ENCODE data around the gene PIGM. TPM values are rescaled to one million over a fixed set of nuclear protein-coding genes. Genes with fewer than 3 reads are reported as not detected.

Gene PIGM
- total RNA-seq, 1 donor from 2014 or later = 2.5 TPM

DNA sequence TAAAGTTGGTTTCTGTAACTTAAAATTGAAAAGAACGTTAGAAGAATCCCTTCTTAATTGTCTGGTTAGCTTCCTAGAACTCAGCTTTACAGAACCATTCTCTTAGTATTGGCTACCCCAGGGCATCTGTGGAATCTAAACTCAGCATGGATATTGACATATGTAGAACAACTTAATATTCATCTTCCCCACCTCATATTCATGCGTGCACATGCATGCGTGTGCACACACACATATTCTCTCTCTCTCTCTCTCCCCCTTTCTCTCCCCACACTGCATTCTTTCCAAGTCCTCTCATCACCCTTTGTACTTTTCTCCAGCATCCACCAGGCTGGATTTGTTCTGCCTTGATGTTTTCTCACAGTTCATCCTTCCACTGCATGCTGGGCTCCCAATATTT lies 13.4 kb downstream of the PIGM start:
- TF ChIP-seq, protein P1, sequence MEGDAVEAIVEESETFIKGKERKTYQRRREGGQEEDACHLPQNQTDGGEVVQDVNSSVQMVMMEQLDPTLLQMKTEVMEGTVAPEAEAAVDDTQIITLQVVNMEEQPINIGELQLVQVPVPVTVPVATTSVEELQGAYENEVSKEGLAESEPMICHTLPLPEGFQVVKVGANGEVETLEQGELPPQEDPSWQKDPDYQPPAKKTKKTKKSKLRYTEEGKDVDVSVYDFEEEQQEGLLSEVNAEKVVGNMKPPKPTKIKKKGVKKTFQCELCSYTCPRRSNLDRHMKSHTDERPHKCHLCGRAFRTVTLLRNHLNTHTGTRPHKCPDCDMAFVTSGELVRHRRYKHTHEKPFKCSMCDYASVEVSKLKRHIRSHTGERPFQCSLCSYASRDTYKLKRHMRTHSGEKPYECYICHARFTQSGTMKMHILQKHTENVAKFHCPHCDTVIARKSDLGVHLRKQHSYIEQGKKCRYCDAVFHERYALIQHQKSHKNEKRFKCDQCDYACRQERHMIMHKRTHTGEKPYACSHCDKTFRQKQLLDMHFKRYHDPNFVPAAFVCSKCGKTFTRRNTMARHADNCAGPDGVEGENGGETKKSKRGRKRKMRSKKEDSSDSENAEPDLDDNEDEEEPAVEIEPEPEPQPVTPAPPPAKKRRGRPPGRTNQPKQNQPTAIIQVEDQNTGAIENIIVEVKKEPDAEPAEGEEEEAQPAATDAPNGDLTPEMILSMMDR (IDR thresholded peaks at IDR 0.05; ENCODE audit: borderline replicate concordance) = no peak
- Histone ChIP-seq H3K4me1 (peaks cover 4% of the 10 kb centered on the region), H3K27ac (replicated peaks) (no peak overlapping the region), H3K9me3 (replicated peaks) (no peaks in the 10 kb centered on the region), H3K27me3 (ENCODE audit: low read depth) (no peaks in the 10 kb centered on the region), H3K36me3 (no peaks in the 10 kb centered on the region), H3K4me3 (no peak overlapping the region)
- DNase-seq = no peak
- intact Hi-C loops (cut with micrococcal nuclease) = no loop called here

DNA sequence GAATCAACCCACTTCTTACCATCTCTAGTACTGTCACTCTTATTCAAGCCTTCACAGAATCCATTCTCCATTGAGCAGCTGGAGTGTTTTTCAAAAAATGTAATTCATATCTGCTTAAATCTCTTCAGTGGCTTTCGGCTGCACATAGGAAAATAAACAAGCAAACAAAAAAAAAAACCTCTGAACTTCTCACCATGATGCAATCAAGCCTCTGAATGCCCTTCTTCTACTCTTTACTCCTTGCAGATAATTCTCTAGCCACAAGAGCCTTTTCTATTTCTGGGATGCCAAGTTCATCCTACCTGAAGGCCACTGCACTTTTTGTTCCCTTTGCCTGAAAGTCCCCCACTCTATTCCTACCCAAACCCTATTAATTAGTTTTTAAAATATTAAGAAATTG lies 14.2 kb downstream of the PIGM start:
- no peaks in the 10 kb centered on the region for H3K4me1 ChIP-seq
- DNase-seq = no peak
- H3K27ac ChIP-seq (replicated peaks) = no peak overlapping the region
- intact Hi-C loops (cut with micrococcal nuclease) = no loop called here
- no peaks in the 10 kb centered on the region for H3K27me3 ChIP-seq (ENCODE audit: low read depth)
- TF ChIP-seq, protein P1 (IDR thresholded peaks at IDR 0.05; ENCODE audit: borderline replicate concordance) = no peak
- no peak overlapping the region for H3K4me3 ChIP-seq
- H3K36me3 ChIP-seq = no peaks in the 10 kb centered on the region
- no peaks in the 10 kb centered on the region for H3K9me3 ChIP-seq (replicated peaks)

DNA sequence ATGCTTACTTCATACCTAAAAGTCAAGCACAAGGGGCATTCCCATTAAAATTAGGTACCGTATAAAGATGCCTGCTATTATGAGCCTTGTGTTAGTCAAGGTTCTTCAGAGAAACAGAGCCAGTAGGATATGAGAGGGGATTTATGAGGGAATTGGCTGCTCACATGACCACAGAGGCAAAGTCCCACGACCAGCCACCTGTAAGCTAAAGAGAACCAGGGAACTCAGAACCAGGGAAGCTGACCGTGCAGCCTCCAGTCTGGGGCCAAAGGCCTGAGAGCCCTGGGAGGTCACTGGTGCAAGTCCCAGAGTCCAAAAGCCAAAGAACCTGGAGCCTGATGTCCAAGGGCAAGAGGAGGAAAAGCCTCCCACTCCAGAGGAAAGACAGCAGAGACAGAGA lies 20.0 kb downstream of the PIGM start:
- H3K4me3 ChIP-seq = no peak overlapping the region
- H3K9me3 ChIP-seq (replicated peaks) = no peaks in the 10 kb centered on the region
- intact Hi-C loops (cut with micrococcal nuclease) = no loop called here
- H3K27me3 ChIP-seq (ENCODE audit: low read depth) = no peaks in the 10 kb centered on the region
- no peak overlapping the region for H3K27ac ChIP-seq (replicated peaks)
- TF ChIP-seq, protein P1 (IDR thresholded peaks at IDR 0.05; ENCODE audit: borderline replicate concordance) = no peak
- H3K4me1 ChIP-seq = no peaks in the 10 kb centered on the region
- no peaks in the 10 kb centered on the region for H3K36me3 ChIP-seq
- DNase-seq = no peak

DNA sequence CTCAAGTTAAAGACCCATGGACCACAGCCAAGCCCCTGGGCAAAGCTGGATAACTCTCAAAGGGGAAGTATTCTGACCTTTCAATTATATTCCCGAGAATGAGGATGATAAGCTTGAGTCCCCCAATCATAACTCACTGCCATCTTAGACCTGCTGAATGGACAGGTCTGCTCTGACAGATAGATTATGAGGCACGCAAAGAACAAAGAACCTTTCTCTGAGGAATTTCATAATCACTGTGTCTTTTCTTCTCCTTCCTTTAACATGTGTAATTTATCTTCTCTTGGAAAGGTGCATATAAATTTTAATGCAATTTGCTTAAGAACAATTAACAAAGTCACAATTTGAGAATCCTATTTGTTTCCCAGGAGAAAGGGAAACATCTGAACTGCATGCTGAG lies 22.0 kb downstream of the PIGM start:
- no peaks in the 10 kb centered on the region for H3K36me3 ChIP-seq
- no peaks in the 10 kb centered on the region for H3K27me3 ChIP-seq (ENCODE audit: low read depth)
- H3K27ac ChIP-seq (replicated peaks) = no peak overlapping the region
- H3K4me1 ChIP-seq = no peaks in the 10 kb centered on the region
- H3K4me3 ChIP-seq = no peak overlapping the region
- no peaks in the 10 kb centered on the region for H3K9me3 ChIP-seq (replicated peaks)
- intact Hi-C loops (cut with micrococcal nuclease) = loop anchor here (5.0 kb wide), 2 partner anchors 62 to 212 kb away; partner anchors contain the start of gene IGSF9
- DNase-seq = no peak
- TF ChIP-seq, protein P1 (IDR thresholded peaks at IDR 0.05; ENCODE audit: borderline replicate concordance) = no peak

DNA sequence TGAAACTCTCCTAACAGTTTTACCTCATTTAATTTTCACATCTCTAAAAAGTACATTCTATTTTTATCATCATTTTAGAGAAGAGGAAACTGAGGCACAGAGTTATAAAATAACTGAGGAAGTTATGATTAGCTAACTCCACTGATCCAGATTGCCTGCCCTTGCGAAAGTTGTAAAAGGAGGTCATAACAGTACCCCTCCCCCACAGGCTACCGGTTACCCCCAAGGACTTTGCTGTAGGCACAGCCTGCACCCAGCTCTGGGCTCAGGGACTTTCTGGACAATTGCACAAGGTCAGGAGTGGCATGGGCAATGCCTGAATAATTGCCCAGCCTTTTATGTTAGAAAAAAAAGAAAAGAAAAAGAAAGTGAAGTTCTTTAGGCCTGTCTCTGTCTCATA lies 22.7 kb downstream of the PIGM start:
- Histone ChIP-seq H3K27me3 (ENCODE audit: low read depth) (no peaks in the 10 kb centered on the region), H3K9me3 (replicated peaks) (no peaks in the 10 kb centered on the region), H3K36me3 (no peaks in the 10 kb centered on the region), H3K27ac (replicated peaks) (no peak overlapping the region), H3K4me3 (no peak overlapping the region), H3K4me1 (no peaks in the 10 kb centered on the region)
- TF ChIP-seq, protein P1 (IDR thresholded peaks at IDR 0.05; ENCODE audit: borderline replicate concordance) = no peak
- DNase-seq = no peak
- intact Hi-C loops (cut with micrococcal nuclease) = loop anchor here (5.0 kb wide), 2 partner anchors 62 to 212 kb away; partner anchors contain the start of gene IGSF9

All from left ventricle myocardium inferior (tissue), 1 donor.